Measurements from ENCODE around the gene ATP2B2. TPM values are rescaled to one million over a fixed set of nuclear protein-coding genes. Genes with fewer than 3 reads are reported as not detected.
A peak's percentile ranks its signal among the peaks of the same experiment; 100 is the strongest.

ATP2B2 gene
- total and polyA plus RNA-seq, 7 donors: 0.08 to 6.5 (median 0.77) TPM

- Histone ChIP-seq H3K27ac (peak overlapping the region; percentile 89), H3K9me3 (no peaks in the 10 kb centered on the region), H3K4me1 (peaks cover 35% of the 10 kb centered on the region), H3K36me3 (ENCODE audit: insufficient read depth in 1 of 2, low read depth in 1 of 2) (no peaks in the 10 kb centered on the region), H3K4me3 (no peak overlapping the region), H3K27me3 (ENCODE audit: insufficient read depth in 3 of 3, low read length in 2 of 3) (no peaks in the 10 kb centered on the region)
- ATAC-seq (no peak), DNase-seq (no peak)
- WGBS, 3 donors: 74 to 79% (median 75%) methylated on average over 4 of the region's 4 CpGs
- TF ChIP-seq CTCF (IDR thresholded peaks at IDR 0.05): no peak
- intact Hi-C loops (cut with DNase I): no loop called here
Observed at GRCh38 chr3:10520072-10520471, 14.7 kb upstream of the ATP2B2 start.

GRCh38 chr3:10519236-10519635 lies 13.8 kb upstream of the ATP2B2 start:
- H3K4me3 ChIP-seq: no peak overlapping the region
- no peaks in the 10 kb centered on the region for H3K9me3 ChIP-seq
- 36 to 61% (median 39%) methylated on average over 7 of the region's 7 CpGs for WGBS, 3 donors
- no peaks in the 10 kb centered on the region for H3K36me3 ChIP-seq (ENCODE audit: insufficient read depth in 1 of 2, low read depth in 1 of 2)
- no peaks in the 10 kb centered on the region for H3K27me3 ChIP-seq (ENCODE audit: insufficient read depth in 3 of 3, low read length in 2 of 3)
- no peak for TF ChIP-seq CTCF (IDR thresholded peaks at IDR 0.05)
- no peak for DNase-seq
- peak overlapping the region; percentile 89 for H3K27ac ChIP-seq
- peaks cover 35% of the 10 kb centered on the region for H3K4me1 ChIP-seq
- intact Hi-C loops (cut with DNase I): loop anchor here in 1 of 2 donors (2.0 kb wide), 1 partner anchor 80 kb away; no protein-coding TSS in a partner anchor
- peak; percentile 43 to 82 (median 78) for ATAC-seq

GRCh38 chr3:10518506-10519150 lies 13.2 kb upstream of the ATP2B2 start:
- DNase-seq (peak; percentile 49 to 79), ATAC-seq (peak; percentile 92 to 96 (median 94))
- WGBS, 3 donors: 31 to 47% (median 34%) methylated on average over 13 of the region's 13 CpGs
- intact Hi-C loops (cut with DNase I): loop anchor here in 1 of 2 donors (2.0 kb wide), 1 partner anchor 80 kb away; no protein-coding TSS in a partner anchor
- TF ChIP-seq CTCF (IDR thresholded peaks at IDR 0.05): no peak
- no peaks in the 10 kb centered on the region for H3K27me3 ChIP-seq (ENCODE audit: insufficient read depth in 3 of 3, low read length in 2 of 3)
- H3K4me3 ChIP-seq: no peak overlapping the region
- H3K9me3 ChIP-seq: no peaks in the 10 kb centered on the region
- H3K27ac ChIP-seq: peak overlapping the region; percentile 89
- H3K36me3 ChIP-seq (ENCODE audit: insufficient read depth in 1 of 2, low read depth in 1 of 2): no peaks in the 10 kb centered on the region
- peaks cover 35% of the 10 kb centered on the region for H3K4me1 ChIP-seq

GRCh38 chr3:10517627-10518026 lies 12.2 kb upstream of the ATP2B2 start:
- no peaks in the 10 kb centered on the region for H3K27me3 ChIP-seq (ENCODE audit: insufficient read depth in 3 of 3, low read length in 2 of 3)
- H3K36me3 ChIP-seq (ENCODE audit: insufficient read depth in 1 of 2, low read depth in 1 of 2): no peaks in the 10 kb centered on the region
- DNase-seq (no peak), ATAC-seq (peak in 1 of 4 donors; percentile 8)
- no peak overlapping the region for H3K4me3 ChIP-seq
- no peaks in the 10 kb centered on the region for H3K9me3 ChIP-seq
- 62 to 78% (median 67%) methylated on average over 7 of the region's 7 CpGs for WGBS, 3 donors
- intact Hi-C loops (cut with DNase I): loop anchor here in 1 of 2 donors (2.0 kb wide), 1 partner anchor 79 kb away; no protein-coding TSS in a partner anchor
- H3K27ac ChIP-seq: peak overlapping the region; percentile 89
- no peak for TF ChIP-seq CTCF (IDR thresholded peaks at IDR 0.05)
- H3K4me1 ChIP-seq: peaks cover 35% of the 10 kb centered on the region

Data from psoas muscle (tissue), 8 donors.